Dermis microvascular lymphatic vessel endothelial cell (primary cell): ENCODE results near the gene ASF1A. TPM values are rescaled to one million over a fixed set of nuclear protein-coding genes. Genes with fewer than 3 reads are reported as not detected.

Experiments
- total RNA-seq: library from RNA; depleted of rRNA; stranded (reverse); fragments of >200 nt; gene quantifications from 2 replicates; pipeline ENCODE4 v1.2.1, GENCODE V29; 2014

Gene ASF1A
- total RNA-seq, 1 donor from 2014 or later = 16.7 TPM

Other genes starting within 250 kb of the ASF1A start
- gene CEP85L, start 242.6 kb upstream of the ASF1A start, total RNA-seq = 5.6 and 11.5 TPM in 2 replicates
- 8.6 and 11.8 TPM in 2 replicates for gene MCM9, start 41.0 kb downstream of the ASF1A start, total RNA-seq
- 0.13 and 0.25 TPM in 2 replicates for gene FAM184A, start 184.5 kb downstream of the ASF1A start, total RNA-seq